NCI-H187 (cell line): ENCODE measurements around the gene GNA14.
"Not testable (repeated sequence)": the region's sequence is repeated elsewhere in the genome, so short reads cannot be mapped to it uniquely, and the experiment has no call there.

Source experiments
- DNase-seq, 2 experiments: peaks; one replicate each; lab custom pipeline; 2025; lab: John Stamatoyannopoulos, UW

GNA14 gene

GRCh38 chr9:77588271-77588937 is 59.7 kb downstream of the GNA14 start:
- no peak for DNase-seq

- DNase-seq = no peak
Measured at GRCh38 chr9:77587851-77588250, 60.3 kb downstream of the GNA14 start.

GRCh38 chr9:77587042-77587441 is 61.1 kb downstream of the GNA14 start:
- DNase-seq = no peak

GRCh38 chr9:77586591-77586990 is 61.5 kb downstream of the GNA14 start:
- no peak for DNase-seq

- DNase-seq = no peak
Measured at GRCh38 chr9:77585335-77585786, 62.8 kb downstream of the GNA14 start.

GRCh38 chr9:77584927-77585326 is 63.2 kb downstream of the GNA14 start:
- DNase-seq = not testable (repeated sequence)

GRCh38 chr9:77582961-77583576 is 65.1 kb downstream of the GNA14 start:
- DNase-seq = no peak

- no peak for DNase-seq
Measured at GRCh38 chr9:77582525-77582924, 65.6 kb downstream of the GNA14 start.

- DNase-seq = no peak
Measured at GRCh38 chr9:77575785-77576184, 72.3 kb downstream of the GNA14 start.

GRCh38 chr9:77569335-77569734 is 78.8 kb downstream of the GNA14 start:
- peak; percentile 2 to 4 for DNase-seq

- no peak for DNase-seq
Measured at GRCh38 chr9:77563174-77563573, 84.9 kb downstream of the GNA14 start.

GRCh38 chr9:77562019-77562748 is 85.9 kb downstream of the GNA14 start:
- no peak for DNase-seq

GRCh38 chr9:77561331-77562018 is 86.6 kb downstream of the GNA14 start:
- DNase-seq = no peak

- no peak for DNase-seq
Measured at GRCh38 chr9:77556396-77556795, 91.7 kb downstream of the GNA14 start.

- DNase-seq = no peak
Measured at GRCh38 chr9:77554586-77555105, 93.5 kb downstream of the GNA14 start.

- no peak for DNase-seq
Measured at GRCh38 chr9:77547106-77547730, 100.9 kb downstream of the GNA14 start.

- DNase-seq = no peak
Measured at GRCh38 chr9:77546376-77546950, 101.7 kb downstream of the GNA14 start.

- DNase-seq = no peak
Measured at GRCh38 chr9:77544546-77544945, 103.6 kb downstream of the GNA14 start.

GRCh38 chr9:77543131-77543822 is 104.8 kb downstream of the GNA14 start:
- no peak for DNase-seq

- no peak for DNase-seq
Measured at GRCh38 chr9:77541600-77541999, 106.5 kb downstream of the GNA14 start.

- no peak for DNase-seq
Measured at GRCh38 chr9:77541055-77541454, 107.1 kb downstream of the GNA14 start.
